Activated naive CD8-positive, alpha-beta T cell treated with anti-CD3 and anti-CD28 coated beads, Interleukin-2, amount 50 U/mL, for 24 hours (primary cell): ENCODE data around the gene DCAF8.

Experiments used
- ATAC-seq: fragments of 150-1000 bp; cut with Tn5 transposase; one replicate; pipeline ENCODE4 v1.10.0; 2021
- DNase-seq: peaks from one replicate; pipeline ENCODE4 v3.0.0; 2021
- H3K27ac Mint-ChIP-seq: one replicate; pipeline ENCODE4 v1.8.0; 2021; ENCODE audit warnings: mild to moderate bottlenecking, mixed read lengths
- H3K27me3 Mint-ChIP-seq: one replicate; pipeline ENCODE4 v1.8.0; 2021; ENCODE audit warnings: mixed read lengths
- H3K36me3 Mint-ChIP-seq: one replicate; pipeline ENCODE4 v1.8.0; 2021; ENCODE audit warnings: low read depth, mixed read lengths
- H3K4me1 Mint-ChIP-seq: one replicate; pipeline ENCODE4 v1.8.0; 2021; ENCODE audit warnings: mixed read lengths
- H3K4me3 Mint-ChIP-seq: one replicate; pipeline ENCODE4 v1.8.0; 2021; ENCODE audit warnings: mild to moderate bottlenecking, moderate library complexity, mixed read lengths
- H3K9me3 Mint-ChIP-seq: one replicate; pipeline ENCODE4 v1.8.0; 2021; ENCODE audit warnings: mixed read lengths

The DCAF8 gene

GRCh38 chr1:160225345-160225744 is 37.0 kb downstream of the DCAF8 start:
- Mint-ChIP-seq H3K27ac (no peak overlapping the region), H3K4me1 (no peaks in the 10 kb centered on the region), H3K4me3 (no peak overlapping the region), H3K27me3 (no peaks in the 10 kb centered on the region), H3K36me3 (peaks cover 49% of the 10 kb centered on the region), H3K9me3 (no peaks in the 10 kb centered on the region)
- ATAC-seq (no peak), DNase-seq (no peak)

GRCh38 chr1:160224606-160225005 is 37.7 kb downstream of the DCAF8 start:
- no peaks in the 10 kb centered on the region for H3K27me3 Mint-ChIP-seq
- H3K4me1 Mint-ChIP-seq, result no peaks in the 10 kb centered on the region
- no peaks in the 10 kb centered on the region for H3K9me3 Mint-ChIP-seq
- no peak overlapping the region for H3K4me3 Mint-ChIP-seq
- peak; percentile 15 for ATAC-seq
- H3K27ac Mint-ChIP-seq, result no peak overlapping the region
- H3K36me3 Mint-ChIP-seq, result peaks cover 47% of the 10 kb centered on the region
- DNase-seq, result no peak

GRCh38 chr1:160222546-160222945 is 39.8 kb downstream of the DCAF8 start:
- Mint-ChIP-seq H3K27ac (no peak overlapping the region), H3K4me1 (no peaks in the 10 kb centered on the region), H3K27me3 (no peaks in the 10 kb centered on the region)

GRCh38 chr1:160221089-160221488 is 41.3 kb downstream of the DCAF8 start:
- no peak for ATAC-seq
- no peaks in the 10 kb centered on the region for H3K9me3 Mint-ChIP-seq
- peaks cover 49% of the 10 kb centered on the region for H3K36me3 Mint-ChIP-seq
- H3K27ac Mint-ChIP-seq, result no peak overlapping the region
- H3K4me1 Mint-ChIP-seq, result no peaks in the 10 kb centered on the region
- H3K27me3 Mint-ChIP-seq, result no peaks in the 10 kb centered on the region
- no peak overlapping the region for H3K4me3 Mint-ChIP-seq
- DNase-seq, result no peak

More at GRCh38 chr1:160222546-160222945, 39.8 kb downstream of the DCAF8 start:
- Mint-ChIP-seq H3K9me3 (no peaks in the 10 kb centered on the region), H3K4me3 (no peak overlapping the region), H3K36me3 (peaks cover 41% of the 10 kb centered on the region)
- no peak for ATAC-seq
- no peak for DNase-seq

GRCh38 chr1:160220301-160220700 is 42.0 kb downstream of the DCAF8 start:
- Mint-ChIP-seq H3K4me3 (no peak overlapping the region), H3K27ac (peak overlapping the region; percentile 26), H3K4me1 (no peaks in the 10 kb centered on the region), H3K27me3 (no peaks in the 10 kb centered on the region), H3K9me3 (no peaks in the 10 kb centered on the region), H3K36me3 (peaks cover 54% of the 10 kb centered on the region)
- DNase-seq (no peak), ATAC-seq (no peak)

- Mint-ChIP-seq H3K9me3 (no peaks in the 10 kb centered on the region), H3K36me3 (peaks cover 53% of the 10 kb centered on the region), H3K4me3 (no peak overlapping the region), H3K27ac (peak overlapping the region; percentile 30), H3K27me3 (no peaks in the 10 kb centered on the region), H3K4me1 (no peaks in the 10 kb centered on the region)
- ATAC-seq (no peak), DNase-seq (no peak)
Measured at GRCh38 chr1:160219062-160219929, 43.1 kb downstream of the DCAF8 start.

GRCh38 chr1:160217481-160218051 is 44.8 kb downstream of the DCAF8 start:
- H3K27ac Mint-ChIP-seq, result no peak overlapping the region
- H3K4me1 Mint-ChIP-seq, result no peaks in the 10 kb centered on the region
- H3K9me3 Mint-ChIP-seq, result no peaks in the 10 kb centered on the region
- H3K27me3 Mint-ChIP-seq, result no peaks in the 10 kb centered on the region
- ATAC-seq, result no peak
- H3K36me3 Mint-ChIP-seq, result peaks cover 52% of the 10 kb centered on the region
- no peak overlapping the region for H3K4me3 Mint-ChIP-seq
- no peak for DNase-seq

GRCh38 chr1:160216301-160216700 is 46.0 kb downstream of the DCAF8 start:
- peak overlapping the region; percentile 36 for H3K27ac Mint-ChIP-seq
- ATAC-seq, result no peak

GRCh38 chr1:160214481-160215140 is 47.7 kb downstream of the DCAF8 start:
- peaks cover 9% of the 10 kb centered on the region for H3K4me1 Mint-ChIP-seq
- no peak for DNase-seq
- H3K27me3 Mint-ChIP-seq, result no peaks in the 10 kb centered on the region
- no peak overlapping the region for H3K4me3 Mint-ChIP-seq
- no peaks in the 10 kb centered on the region for H3K9me3 Mint-ChIP-seq
- ATAC-seq, result no peak
- H3K27ac Mint-ChIP-seq, result peak overlapping the region; percentile 1
- peaks cover 47% of the 10 kb centered on the region for H3K36me3 Mint-ChIP-seq

More at GRCh38 chr1:160216301-160216700, 46.0 kb downstream of the DCAF8 start:
- H3K4me1 Mint-ChIP-seq, result peaks cover 2% of the 10 kb centered on the region
- H3K9me3 Mint-ChIP-seq, result no peaks in the 10 kb centered on the region
- no peak overlapping the region for H3K4me3 Mint-ChIP-seq
- H3K27me3 Mint-ChIP-seq, result no peaks in the 10 kb centered on the region
- DNase-seq, result no peak
- H3K36me3 Mint-ChIP-seq, result peaks cover 51% of the 10 kb centered on the region

- Mint-ChIP-seq H3K9me3 (no peaks in the 10 kb centered on the region), H3K4me3 (no peak overlapping the region), H3K4me1 (peaks cover 34% of the 10 kb centered on the region), H3K27me3 (no peaks in the 10 kb centered on the region), H3K27ac (no peak overlapping the region), H3K36me3 (peaks cover 47% of the 10 kb centered on the region)
- no peak for ATAC-seq
- no peak for DNase-seq
Measured at GRCh38 chr1:160211046-160211790, 51.1 kb downstream of the DCAF8 start.

- H3K27ac Mint-ChIP-seq, result peak overlapping the region; percentile 28
- H3K27me3 Mint-ChIP-seq, result no peaks in the 10 kb centered on the region
- peaks cover 38% of the 10 kb centered on the region for H3K4me1 Mint-ChIP-seq
- H3K36me3 Mint-ChIP-seq, result peaks cover 41% of the 10 kb centered on the region
- H3K4me3 Mint-ChIP-seq, result no peak overlapping the region
- H3K9me3 Mint-ChIP-seq, result no peaks in the 10 kb centered on the region
- ATAC-seq (no peak), DNase-seq (no peak)
Measured at GRCh38 chr1:160210561-160210960, 51.8 kb downstream of the DCAF8 start.

GRCh38 chr1:160209321-160210046 is 52.9 kb downstream of the DCAF8 start:
- ATAC-seq, result no peak
- Mint-ChIP-seq H3K9me3 (no peaks in the 10 kb centered on the region), H3K27ac (peak overlapping the region; percentile 29), H3K4me3 (no peak overlapping the region), H3K36me3 (peaks cover 34% of the 10 kb centered on the region), H3K27me3 (no peaks in the 10 kb centered on the region), H3K4me1 (peaks cover 42% of the 10 kb centered on the region)
- DNase-seq, result no peak

GRCh38 chr1:160208557-160209320 is 53.6 kb downstream of the DCAF8 start:
- Mint-ChIP-seq H3K27ac (peak overlapping the region; percentile 29), H3K27me3 (no peaks in the 10 kb centered on the region), H3K4me1 (peaks cover 49% of the 10 kb centered on the region), H3K36me3 (peaks cover 30% of the 10 kb centered on the region), H3K4me3 (no peak overlapping the region), H3K9me3 (no peaks in the 10 kb centered on the region)
- ATAC-seq (no peak), DNase-seq (no peak)
